MCF 10A (cell line): ENCODE data around the gene HCK. TPM values are rescaled to one million over a fixed set of nuclear protein-coding genes. Genes with fewer than 3 reads are reported as not detected.
"Not testable (repeated sequence)": the region's sequence is repeated elsewhere in the genome, so short reads cannot be mapped to it uniquely, and the experiment has no call there.

Experiments
- BruUV-seq: library from RNA; stranded (reverse); fragments of 400-500 nt; replicated peaks from 2 replicates; lab custom pipeline; 2021; lab: Mats Ljungman, UMichigan
- CTCF ChIA-PET: fragments of 300-600 bp; sonication (Branson Sonifier 250); formaldehyde crosslinking; extraction: SDS; loops from one replicate; lab custom pipeline; 2021; ENCODE audit warnings: antibody characterized with exemption, inconsistent platforms; lab: Yijun Ruan, JAX
- POLR2A ChIA-PET: fragments of 300-600, 350-650 bp; sonication (Branson Sonifier 250); formaldehyde crosslinking; extraction: SDS; loops from one replicate; lab custom pipeline; 2020; ENCODE audit warnings: antibody characterized with exemption, inconsistent platforms; lab: Yijun Ruan, JAX
- DNase-seq: peaks from one replicate; pipeline ENCODE4 v3.0.0-alpha.2; 2018; ENCODE audit not compliant: unreplicated experiment
- H3K27ac Mint-ChIP-seq: one replicate; pipeline ENCODE4 v1.8.0; 2022; ENCODE audit warnings: mild to moderate bottlenecking, low read depth, mixed read lengths; ENCODE audit not compliant: unreplicated experiment
- H3K27me3 Mint-ChIP-seq: one replicate; pipeline ENCODE4 v1.8.0; 2022; ENCODE audit warnings: mixed read lengths; ENCODE audit not compliant: insufficient read depth, unreplicated experiment
- H3K36me3 Mint-ChIP-seq: one replicate; pipeline ENCODE4 v1.8.0; 2022; ENCODE audit warnings: mild to moderate bottlenecking, moderate library complexity, mixed read lengths; ENCODE audit not compliant: insufficient read depth, unreplicated experiment
- H3K4me1 Mint-ChIP-seq: one replicate; pipeline ENCODE4 v1.8.0; 2022; ENCODE audit warnings: mixed read lengths; ENCODE audit not compliant: insufficient read depth, unreplicated experiment
- H3K4me3 Mint-ChIP-seq: one replicate; pipeline ENCODE4 v1.8.0; 2022; ENCODE audit warnings: mild to moderate bottlenecking, moderate library complexity, mixed read lengths; ENCODE audit not compliant: unreplicated experiment
- H3K9me3 Mint-ChIP-seq: one replicate; pipeline ENCODE4 v1.8.0; 2022; ENCODE audit warnings: mixed read lengths; ENCODE audit not compliant: unreplicated experiment
- intact Hi-C: fragments of 100-400 bp; cut with micrococcal nuclease; formaldehyde crosslinking; loops from 2 replicates; pipeline ENCODE4 v1.14.1; 2022
- total RNA-seq: library from RNA; stranded (reverse); gene quantifications from 2 replicates; pipeline ENCODE4 v1.2.3, GENCODE V29; 2022
- TF ChIP-seq, protein P1 (sequence below): fragments of 200-600 bp; IDR thresholded peaks from one replicate; pipeline ENCODE4 v1.8.0; 2022; ENCODE audit warnings: antibody characterized with exemption, mild to moderate bottlenecking; ENCODE audit not compliant: unreplicated experiment

HCK gene
- total RNA-seq, 1 experiment from 2014 or later = not detected

GRCh38 chr20:32029561-32029960 lies 22.5 kb upstream of the HCK start:
- Mint-ChIP-seq H3K9me3 (no peaks in the 10 kb centered on the region), H3K4me3 (no peak overlapping the region)

DNA sequence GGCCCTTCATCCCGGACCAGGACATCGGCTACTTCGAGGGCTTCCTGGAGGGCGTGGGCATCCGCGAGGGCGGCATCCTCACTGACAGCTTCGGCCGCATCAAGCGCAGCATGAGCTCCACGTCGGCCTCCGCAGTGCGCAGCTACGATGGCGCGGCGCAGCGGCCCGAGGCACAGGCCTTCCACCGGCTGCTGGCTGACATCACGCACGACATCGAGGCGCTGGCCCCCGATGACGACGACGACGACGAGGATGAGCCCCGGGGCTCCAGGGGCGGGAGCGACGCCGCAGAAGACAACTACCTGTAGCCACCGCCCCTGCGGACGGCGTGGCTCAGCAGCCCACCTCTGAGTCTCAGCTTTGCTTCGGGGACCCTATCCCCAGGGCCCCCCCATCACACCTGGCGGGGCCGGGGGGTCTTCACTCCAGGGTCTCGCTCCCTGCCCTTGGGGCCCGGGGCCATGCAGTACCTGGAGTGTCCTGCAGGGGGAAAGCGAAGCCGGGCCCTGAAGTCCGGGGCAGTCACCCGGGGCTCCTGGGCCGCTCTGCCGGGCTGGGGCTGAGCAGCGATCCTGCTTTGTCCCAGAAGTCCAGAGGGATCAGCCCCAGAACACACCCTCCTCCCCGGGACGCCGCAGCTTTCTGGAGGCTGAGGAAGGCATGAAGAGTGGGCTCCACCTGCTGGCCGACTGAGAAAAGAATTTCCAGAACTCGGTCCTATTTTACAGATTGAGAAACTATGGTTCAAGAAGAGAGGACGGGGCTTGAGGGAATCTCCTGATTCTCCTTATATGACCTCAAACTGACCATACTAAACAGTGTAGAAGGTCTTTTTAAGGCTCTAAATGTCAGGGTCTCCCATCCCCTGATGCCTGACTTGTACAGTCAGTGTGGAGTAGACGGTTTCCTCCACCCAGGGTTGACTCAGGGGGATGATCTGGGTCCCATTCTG lies 20.8 kb upstream of the HCK start:
- no peaks in the 10 kb centered on the region for H3K36me3 Mint-ChIP-seq
- no peaks in the 10 kb centered on the region for H3K9me3 Mint-ChIP-seq
- DNase-seq = peak; percentile 82
- ChIA-PET POLR2A (interaction anchor here (0.7 to 1.2 kb wide), 3 partner anchors 11 to 208 kb away, joined by 3 read pairs; no protein-coding TSS in a partner anchor), CTCF (interaction anchor here (0.5 to 12.2 kb wide), 67 partner anchors 9 to 719 kb away, joined by 3 to 180 read pairs (median 4); partner anchors contain the start of genes FOXS1, MYLK2 and PDRG1)
- H3K4me1 Mint-ChIP-seq = peaks cover 4% of the 10 kb centered on the region
- H3K4me3 Mint-ChIP-seq = no peak overlapping the region
- intact Hi-C loops = loop anchor here (1.0 to 5.0 kb wide), 5 partner anchors 79 to 621 kb away; partner anchors contain the start of genes PDRG1, PLAGL2 and POFUT1
- TF ChIP-seq, protein P1, sequence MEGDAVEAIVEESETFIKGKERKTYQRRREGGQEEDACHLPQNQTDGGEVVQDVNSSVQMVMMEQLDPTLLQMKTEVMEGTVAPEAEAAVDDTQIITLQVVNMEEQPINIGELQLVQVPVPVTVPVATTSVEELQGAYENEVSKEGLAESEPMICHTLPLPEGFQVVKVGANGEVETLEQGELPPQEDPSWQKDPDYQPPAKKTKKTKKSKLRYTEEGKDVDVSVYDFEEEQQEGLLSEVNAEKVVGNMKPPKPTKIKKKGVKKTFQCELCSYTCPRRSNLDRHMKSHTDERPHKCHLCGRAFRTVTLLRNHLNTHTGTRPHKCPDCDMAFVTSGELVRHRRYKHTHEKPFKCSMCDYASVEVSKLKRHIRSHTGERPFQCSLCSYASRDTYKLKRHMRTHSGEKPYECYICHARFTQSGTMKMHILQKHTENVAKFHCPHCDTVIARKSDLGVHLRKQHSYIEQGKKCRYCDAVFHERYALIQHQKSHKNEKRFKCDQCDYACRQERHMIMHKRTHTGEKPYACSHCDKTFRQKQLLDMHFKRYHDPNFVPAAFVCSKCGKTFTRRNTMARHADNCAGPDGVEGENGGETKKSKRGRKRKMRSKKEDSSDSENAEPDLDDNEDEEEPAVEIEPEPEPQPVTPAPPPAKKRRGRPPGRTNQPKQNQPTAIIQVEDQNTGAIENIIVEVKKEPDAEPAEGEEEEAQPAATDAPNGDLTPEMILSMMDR = peak; percentile 93
- H3K27me3 Mint-ChIP-seq = peaks cover 46% of the 10 kb centered on the region
- no TSS peak for BruUV-seq
- H3K27ac Mint-ChIP-seq = no peak overlapping the region

More at GRCh38 chr20:32029561-32029960, 22.5 kb upstream of the HCK start:
- Mint-ChIP-seq H3K27me3 (peaks cover 44% of the 10 kb centered on the region), H3K27ac (no peak overlapping the region), H3K4me1 (no peaks in the 10 kb centered on the region), H3K36me3 (no peaks in the 10 kb centered on the region)
- TF ChIP-seq, protein P1 = no peak
- CTCF ChIA-PET = interaction anchor here (0.5 to 12.2 kb wide), 21 partner anchors 8 to 280 kb away, joined by 3 to 180 read pairs (median 6); partner anchors contain the start of genes MYLK2 and PDRG1
- POLR2A ChIA-PET = interaction anchor here (1.2 kb wide), 2 partner anchors 17 to 175 kb away, joined by 3 read pairs; no protein-coding TSS in a partner anchor
- BruUV-seq = no TSS peak
- DNase-seq = no peak
- intact Hi-C loops = no loop called here

- Mint-ChIP-seq H3K9me3 (no peaks in the 10 kb centered on the region), H3K4me1 (peaks cover 15% of the 10 kb centered on the region), H3K27ac (no peak overlapping the region), H3K27me3 (peaks cover 50% of the 10 kb centered on the region), H3K4me3 (no peak overlapping the region), H3K36me3 (no peaks in the 10 kb centered on the region)
- BruUV-seq = no TSS peak
- CTCF ChIA-PET = interaction anchor here (0.6 to 12.2 kb wide), 5 partner anchors 13 to 211 kb away, joined by 3 to 180 read pairs (median 3); no protein-coding TSS in a partner anchor
- POLR2A ChIA-PET = no interaction called here
- intact Hi-C loops = loop anchor here (5.0 kb wide), 3 partner anchors 81 to 619 kb away; partner anchors contain the start of genes PDRG1, PLAGL2 and POFUT1
- TF ChIP-seq, protein P1 = no peak
- no peak for DNase-seq
These were observed 18.7 kb upstream of the HCK start for GRCh38 chr20:32033316-32033715.

- Mint-ChIP-seq H3K4me1 (peaks cover 15% of the 10 kb centered on the region), H3K27me3 (peaks cover 50% of the 10 kb centered on the region)
- CTCF ChIA-PET = interaction anchor here (0.6 to 12.2 kb wide), 7 partner anchors 10 to 212 kb away, joined by 3 to 180 read pairs (median 4); no protein-coding TSS in a partner anchor
- POLR2A ChIA-PET, H3K36me3 Mint-ChIP-seq, H3K27ac Mint-ChIP-seq, H3K9me3 Mint-ChIP-seq, H3K4me3 Mint-ChIP-seq, DNase-seq, BruUV-seq: not testable (repeated sequence)
- intact Hi-C loops = loop anchor here (2.0 to 5.0 kb wide), 4 partner anchors 59 to 619 kb away; partner anchors contain the start of genes PDRG1, PLAGL2 and POFUT1
These were observed 18.3 kb upstream of the HCK start for GRCh38 chr20:32033721-32034120.
